Stimulated activated effector memory CD8-positive, alpha-beta T cell treated with anti-CD3 and anti-CD28 coated beads, Interleukin-12 subunit alpha, Interleukin-12 subunit beta, amount 100 ng/mL, for 72 hours (primary cell): ENCODE measurements around the gene CAMK2B.

Experiments used
- ATAC-seq: fragments of 150-1000 bp; cut with Tn5 transposase; 2 replicates; pipeline ENCODE4 v1.10.0; 2021
- DNase-seq, 2 donors: peaks; one replicate each; pipeline ENCODE4 v3.0.0; 2021 to 2022; ENCODE audit warnings: low spot score in 2 of 2
- H3K27ac Mint-ChIP-seq: one replicate; pipeline ENCODE4 v1.8.0; 2022; ENCODE audit warnings: mild to moderate bottlenecking, mixed read lengths
- H3K36me3 Mint-ChIP-seq: one replicate; pipeline ENCODE4 v1.8.0; 2022; ENCODE audit warnings: mild to moderate bottlenecking, mixed read lengths
- H3K4me1 Mint-ChIP-seq: one replicate; pipeline ENCODE4 v1.8.0; 2022; ENCODE audit warnings: mixed read lengths
- H3K4me3 Mint-ChIP-seq: one replicate; pipeline ENCODE4 v1.8.0; 2022; ENCODE audit warnings: mild to moderate bottlenecking, mixed read lengths
- H3K9me3 Mint-ChIP-seq: one replicate; pipeline ENCODE4 v1.8.0; 2022; ENCODE audit warnings: mixed read lengths

The CAMK2B gene

GRCh38 chr7:44251269-44251668, 74.1 kb downstream of the CAMK2B start:
- Mint-ChIP-seq H3K9me3 (no peaks in the 10 kb centered on the region), H3K4me1 (peaks cover 15% of the 10 kb centered on the region), H3K4me3 (no peak overlapping the region), H3K27ac (no peak overlapping the region), H3K36me3 (peaks cover 9% of the 10 kb centered on the region)
- ATAC-seq (no peak), DNase-seq (no peak)

GRCh38 chr7:44249639-44250234, 75.7 kb downstream of the CAMK2B start:
- ATAC-seq: peak; percentile 24
- Mint-ChIP-seq H3K36me3 (peaks cover 7% of the 10 kb centered on the region), H3K9me3 (no peaks in the 10 kb centered on the region), H3K27ac (peak overlapping the region; percentile 64), H3K4me1 (peaks cover 6% of the 10 kb centered on the region), H3K4me3 (no peak overlapping the region)
- no peak for DNase-seq

- H3K4me3 Mint-ChIP-seq: no peak overlapping the region
- ATAC-seq (no peak), DNase-seq (no peak)
- H3K4me1 Mint-ChIP-seq: peaks cover 6% of the 10 kb centered on the region
- H3K27ac Mint-ChIP-seq: no peak overlapping the region
- no peaks in the 10 kb centered on the region for H3K36me3 Mint-ChIP-seq
- no peaks in the 10 kb centered on the region for H3K9me3 Mint-ChIP-seq
Measured at GRCh38 chr7:44247868-44248651, 77.3 kb downstream of the CAMK2B start.

GRCh38 chr7:44246396-44247113, 78.8 kb downstream of the CAMK2B start:
- H3K27ac Mint-ChIP-seq: no peak overlapping the region
- no peaks in the 10 kb centered on the region for H3K36me3 Mint-ChIP-seq

GRCh38 chr7:44244282-44244681, 81.1 kb downstream of the CAMK2B start:
- Mint-ChIP-seq H3K4me3 (no peak overlapping the region), H3K4me1 (peaks cover 5% of the 10 kb centered on the region), H3K36me3 (no peaks in the 10 kb centered on the region), H3K9me3 (no peaks in the 10 kb centered on the region), H3K27ac (no peak overlapping the region)
- ATAC-seq (peak; percentile 46), DNase-seq (peak; percentile 33 to 70)

More at GRCh38 chr7:44246396-44247113, 78.8 kb downstream of the CAMK2B start:
- Mint-ChIP-seq H3K9me3 (no peaks in the 10 kb centered on the region), H3K4me1 (peaks cover 6% of the 10 kb centered on the region), H3K4me3 (no peak overlapping the region)
- ATAC-seq (no peak), DNase-seq (no peak)

GRCh38 chr7:44242091-44242490, 83.3 kb downstream of the CAMK2B start:
- no peaks in the 10 kb centered on the region for H3K36me3 Mint-ChIP-seq
- H3K4me1 Mint-ChIP-seq: peaks cover 5% of the 10 kb centered on the region
- H3K27ac Mint-ChIP-seq: no peak overlapping the region
- no peak overlapping the region for H3K4me3 Mint-ChIP-seq
- H3K9me3 Mint-ChIP-seq: no peaks in the 10 kb centered on the region
- DNase-seq: no peak
- no peak for ATAC-seq

- H3K4me1 Mint-ChIP-seq: peaks cover 5% of the 10 kb centered on the region
- no peaks in the 10 kb centered on the region for H3K9me3 Mint-ChIP-seq
- DNase-seq (peak; percentile 46 to 75), ATAC-seq (peak; percentile 76)
- no peaks in the 10 kb centered on the region for H3K36me3 Mint-ChIP-seq
- H3K27ac Mint-ChIP-seq: no peak overlapping the region
- H3K4me3 Mint-ChIP-seq: no peak overlapping the region
Measured at GRCh38 chr7:44240983-44241510, 84.3 kb downstream of the CAMK2B start.

GRCh38 chr7:44240376-44240775, 85.0 kb downstream of the CAMK2B start:
- Mint-ChIP-seq H3K4me1 (peaks cover 5% of the 10 kb centered on the region), H3K9me3 (no peaks in the 10 kb centered on the region), H3K27ac (peak overlapping the region; percentile 17), H3K4me3 (no peak overlapping the region), H3K36me3 (no peaks in the 10 kb centered on the region)
- ATAC-seq: no peak
- no peak for DNase-seq

- no peak overlapping the region for H3K27ac Mint-ChIP-seq
- no peaks in the 10 kb centered on the region for H3K9me3 Mint-ChIP-seq
- ATAC-seq (no peak), DNase-seq (no peak)
- H3K4me3 Mint-ChIP-seq: no peak overlapping the region
- no peaks in the 10 kb centered on the region for H3K36me3 Mint-ChIP-seq
- H3K4me1 Mint-ChIP-seq: peaks cover 5% of the 10 kb centered on the region
Measured at GRCh38 chr7:44239361-44239760, 86.0 kb downstream of the CAMK2B start.

- Mint-ChIP-seq H3K27ac (no peak overlapping the region), H3K9me3 (no peaks in the 10 kb centered on the region), H3K4me3 (no peak overlapping the region), H3K4me1 (peaks cover 5% of the 10 kb centered on the region), H3K36me3 (no peaks in the 10 kb centered on the region)
- no peak for DNase-seq
- no peak for ATAC-seq
Measured at GRCh38 chr7:44238116-44238695, 87.2 kb downstream of the CAMK2B start.

- Mint-ChIP-seq H3K4me1 (peaks cover 5% of the 10 kb centered on the region), H3K9me3 (no peaks in the 10 kb centered on the region), H3K27ac (no peak overlapping the region), H3K36me3 (no peaks in the 10 kb centered on the region), H3K4me3 (no peak overlapping the region)
- ATAC-seq (no peak), DNase-seq (no peak)
Measured at GRCh38 chr7:44237696-44238095, 87.7 kb downstream of the CAMK2B start.

GRCh38 chr7:44236333-44236728, 89.1 kb downstream of the CAMK2B start:
- no peak overlapping the region for H3K4me3 Mint-ChIP-seq
- H3K4me1 Mint-ChIP-seq: peaks cover 5% of the 10 kb centered on the region
- no peaks in the 10 kb centered on the region for H3K36me3 Mint-ChIP-seq
- H3K27ac Mint-ChIP-seq: no peak overlapping the region
- no peak for ATAC-seq
- no peaks in the 10 kb centered on the region for H3K9me3 Mint-ChIP-seq
- no peak for DNase-seq

GRCh38 chr7:44235582-44236332, 89.6 kb downstream of the CAMK2B start:
- Mint-ChIP-seq H3K4me3 (no peak overlapping the region), H3K9me3 (no peaks in the 10 kb centered on the region), H3K36me3 (no peaks in the 10 kb centered on the region), H3K27ac (no peak overlapping the region), H3K4me1 (peaks cover under 1% of the 10 kb centered on the region)
- no peak for DNase-seq
- ATAC-seq: no peak

- no peak overlapping the region for H3K27ac Mint-ChIP-seq
Measured at GRCh38 chr7:44235066-44235465, 90.3 kb downstream of the CAMK2B start.

More at GRCh38 chr7:44235066-44235465, 90.3 kb downstream of the CAMK2B start:
- H3K9me3 Mint-ChIP-seq: no peaks in the 10 kb centered on the region
- ATAC-seq: no peak
- H3K4me3 Mint-ChIP-seq: no peak overlapping the region
- H3K4me1 Mint-ChIP-seq: no peaks in the 10 kb centered on the region
- no peaks in the 10 kb centered on the region for H3K36me3 Mint-ChIP-seq
- DNase-seq: no peak
